ENCODE measurements around the gene POLR2M.

Gene POLR2M

GRCh38 chr15:57675481-57676181, 30.9 kb upstream of the POLR2M start:
- no peaks in the 10 kb centered on the region for H3K27me3 ChIP-seq (ENCODE audit: control insufficient read depth in 2 of 2, insufficient read depth in 2 of 2, low read length in 2 of 2)

GRCh38 chr15:57676585-57676984, 29.9 kb upstream of the POLR2M start:
- Histone ChIP-seq H3K27me3 (ENCODE audit: control insufficient read depth in 2 of 2, insufficient read depth in 2 of 2, low read length in 2 of 2) (no peaks in the 10 kb centered on the region), H3K4me3 (ENCODE audit: low read length in 2 of 2) (no peak overlapping the region), H3K4me1 (ENCODE audit: control insufficient read depth in 2 of 2, insufficient read depth in 2 of 2, low read length in 2 of 2) (no peaks in the 10 kb centered on the region)

More at GRCh38 chr15:57675481-57676181, 30.9 kb upstream of the POLR2M start:
- H3K36me3 ChIP-seq (ENCODE audit: control insufficient read depth in 2 of 2, insufficient read depth in 2 of 2, low read length in 2 of 2) = peaks cover 0 to 3% of the 10 kb centered on the region in 2 donors
- no peak overlapping the region for H3K4me3 ChIP-seq (ENCODE audit: low read length in 2 of 2)
- no peaks in the 10 kb centered on the region for H3K4me1 ChIP-seq (ENCODE audit: control insufficient read depth in 2 of 2, insufficient read depth in 2 of 2, low read length in 2 of 2)
- H3K9me3 ChIP-seq (ENCODE audit: control insufficient read depth in 2 of 2, low read length in 2 of 2) = no peaks in the 10 kb centered on the region
- H3K9ac ChIP-seq (ENCODE audit: low read depth in 1 of 2, low read length in 2 of 2) = no peak overlapping the region
- H3K27ac ChIP-seq (ENCODE audit: low read depth in 2 of 2, low read length in 2 of 2) = no peak overlapping the region

GRCh38 chr15:57677204-57677603, 29.3 kb upstream of the POLR2M start:
- Histone ChIP-seq H3K4me3 (ENCODE audit: low read length in 2 of 2) (no peak overlapping the region), H3K27me3 (ENCODE audit: control insufficient read depth in 2 of 2, insufficient read depth in 2 of 2, low read length in 2 of 2) (no peaks in the 10 kb centered on the region), H3K9me3 (ENCODE audit: control insufficient read depth in 2 of 2, low read length in 2 of 2) (no peaks in the 10 kb centered on the region), H3K4me1 (ENCODE audit: control insufficient read depth in 2 of 2, insufficient read depth in 2 of 2, low read length in 2 of 2) (no peaks in the 10 kb centered on the region), H3K36me3 (ENCODE audit: control insufficient read depth in 2 of 2, insufficient read depth in 2 of 2, low read length in 2 of 2) (peaks cover 0 to 3% of the 10 kb centered on the region in 2 donors), H3K9ac (ENCODE audit: low read depth in 1 of 2, low read length in 2 of 2) (no peak overlapping the region), H3K27ac (ENCODE audit: low read depth in 2 of 2, low read length in 2 of 2) (no peak overlapping the region)

More at GRCh38 chr15:57676585-57676984, 29.9 kb upstream of the POLR2M start:
- no peaks in the 10 kb centered on the region for H3K9me3 ChIP-seq (ENCODE audit: control insufficient read depth in 2 of 2, low read length in 2 of 2)
- H3K36me3 ChIP-seq (ENCODE audit: control insufficient read depth in 2 of 2, insufficient read depth in 2 of 2, low read length in 2 of 2) = peaks cover 0 to 3% of the 10 kb centered on the region in 2 donors
- H3K27ac ChIP-seq (ENCODE audit: low read depth in 2 of 2, low read length in 2 of 2) = no peak overlapping the region
- no peak overlapping the region for H3K9ac ChIP-seq (ENCODE audit: low read depth in 1 of 2, low read length in 2 of 2)

- Histone ChIP-seq H3K9me3 (ENCODE audit: control insufficient read depth in 2 of 2, low read length in 2 of 2) (no peaks in the 10 kb centered on the region), H3K4me3 (ENCODE audit: low read length in 2 of 2) (no peak overlapping the region), H3K27ac (ENCODE audit: low read depth in 2 of 2, low read length in 2 of 2) (no peak overlapping the region), H3K27me3 (ENCODE audit: control insufficient read depth in 2 of 2, insufficient read depth in 2 of 2, low read length in 2 of 2) (no peaks in the 10 kb centered on the region), H3K36me3 (ENCODE audit: control insufficient read depth in 2 of 2, insufficient read depth in 2 of 2, low read length in 2 of 2) (peaks cover 0 to 6% of the 10 kb centered on the region in 2 donors), H3K4me1 (ENCODE audit: control insufficient read depth in 2 of 2, insufficient read depth in 2 of 2, low read length in 2 of 2) (no peaks in the 10 kb centered on the region), H3K9ac (ENCODE audit: low read depth in 1 of 2, low read length in 2 of 2) (no peak overlapping the region)
Observed at GRCh38 chr15:57680021-57680420, 26.5 kb upstream of the POLR2M start.

- H3K27ac ChIP-seq (ENCODE audit: low read depth in 2 of 2, low read length in 2 of 2) = no peak overlapping the region
- H3K4me1 ChIP-seq (ENCODE audit: control insufficient read depth in 2 of 2, insufficient read depth in 2 of 2, low read length in 2 of 2) = no peaks in the 10 kb centered on the region
- H3K27me3 ChIP-seq (ENCODE audit: control insufficient read depth in 2 of 2, insufficient read depth in 2 of 2, low read length in 2 of 2) = no peaks in the 10 kb centered on the region
- H3K9ac ChIP-seq (ENCODE audit: low read depth in 1 of 2, low read length in 2 of 2) = no peak overlapping the region
- H3K9me3 ChIP-seq (ENCODE audit: control insufficient read depth in 2 of 2, low read length in 2 of 2) = no peaks in the 10 kb centered on the region
- H3K36me3 ChIP-seq (ENCODE audit: control insufficient read depth in 2 of 2, insufficient read depth in 2 of 2, low read length in 2 of 2) = peaks cover 0 to 3% of the 10 kb centered on the region in 2 donors
- H3K4me3 ChIP-seq (ENCODE audit: low read length in 2 of 2) = no peak overlapping the region
Observed at GRCh38 chr15:57681011-57681410, 25.5 kb upstream of the POLR2M start.

- Histone ChIP-seq H3K27me3 (ENCODE audit: control insufficient read depth in 2 of 2, insufficient read depth in 2 of 2, low read length in 2 of 2) (no peaks in the 10 kb centered on the region), H3K9ac (ENCODE audit: low read depth in 1 of 2, low read length in 2 of 2) (no peak overlapping the region), H3K4me1 (ENCODE audit: control insufficient read depth in 2 of 2, insufficient read depth in 2 of 2, low read length in 2 of 2) (no peaks in the 10 kb centered on the region), H3K9me3 (ENCODE audit: control insufficient read depth in 2 of 2, low read length in 2 of 2) (no peaks in the 10 kb centered on the region), H3K4me3 (ENCODE audit: low read length in 2 of 2) (no peak overlapping the region), H3K36me3 (ENCODE audit: control insufficient read depth in 2 of 2, insufficient read depth in 2 of 2, low read length in 2 of 2) (peaks cover 0 to 3% of the 10 kb centered on the region in 2 donors), H3K27ac (ENCODE audit: low read depth in 2 of 2, low read length in 2 of 2) (no peak overlapping the region)
Observed at GRCh38 chr15:57683481-57683880, 23.0 kb upstream of the POLR2M start.

- Histone ChIP-seq H3K27me3 (ENCODE audit: control insufficient read depth in 2 of 2, insufficient read depth in 2 of 2, low read length in 2 of 2) (no peaks in the 10 kb centered on the region), H3K4me1 (ENCODE audit: control insufficient read depth in 2 of 2, insufficient read depth in 2 of 2, low read length in 2 of 2) (no peaks in the 10 kb centered on the region), H3K27ac (ENCODE audit: low read depth in 2 of 2, low read length in 2 of 2) (no peak overlapping the region), H3K4me3 (ENCODE audit: low read length in 2 of 2) (no peak overlapping the region), H3K36me3 (ENCODE audit: control insufficient read depth in 2 of 2, insufficient read depth in 2 of 2, low read length in 2 of 2) (peaks cover 0 to 3% of the 10 kb centered on the region in 2 donors), H3K9me3 (ENCODE audit: control insufficient read depth in 2 of 2, low read length in 2 of 2) (no peaks in the 10 kb centered on the region), H3K9ac (ENCODE audit: low read depth in 1 of 2, low read length in 2 of 2) (no peak overlapping the region)
Observed at GRCh38 chr15:57684491-57685151, 21.9 kb upstream of the POLR2M start.

GRCh38 chr15:57685306-57686095, 21.0 kb upstream of the POLR2M start:
- Histone ChIP-seq H3K9ac (ENCODE audit: low read depth in 1 of 2, low read length in 2 of 2) (no peak overlapping the region), H3K9me3 (ENCODE audit: control insufficient read depth in 2 of 2, low read length in 2 of 2) (no peaks in the 10 kb centered on the region), H3K36me3 (ENCODE audit: control insufficient read depth in 2 of 2, insufficient read depth in 2 of 2, low read length in 2 of 2) (peaks cover 0 to 3% of the 10 kb centered on the region in 2 donors), H3K27me3 (ENCODE audit: control insufficient read depth in 2 of 2, insufficient read depth in 2 of 2, low read length in 2 of 2) (no peaks in the 10 kb centered on the region), H3K4me3 (ENCODE audit: low read length in 2 of 2) (no peak overlapping the region), H3K27ac (ENCODE audit: low read depth in 2 of 2, low read length in 2 of 2) (no peak overlapping the region), H3K4me1 (ENCODE audit: control insufficient read depth in 2 of 2, insufficient read depth in 2 of 2, low read length in 2 of 2) (no peaks in the 10 kb centered on the region)

- H3K27me3 ChIP-seq (ENCODE audit: control insufficient read depth in 2 of 2, insufficient read depth in 2 of 2, low read length in 2 of 2) = no peaks in the 10 kb centered on the region
- no peak overlapping the region for H3K9ac ChIP-seq (ENCODE audit: low read depth in 1 of 2, low read length in 2 of 2)
- H3K36me3 ChIP-seq (ENCODE audit: control insufficient read depth in 2 of 2, insufficient read depth in 2 of 2, low read length in 2 of 2) = peaks cover 0 to 3% of the 10 kb centered on the region in 2 donors
- H3K27ac ChIP-seq (ENCODE audit: low read depth in 2 of 2, low read length in 2 of 2) = no peak overlapping the region
- H3K9me3 ChIP-seq (ENCODE audit: control insufficient read depth in 2 of 2, low read length in 2 of 2) = no peaks in the 10 kb centered on the region
- H3K4me3 ChIP-seq (ENCODE audit: low read length in 2 of 2) = no peak overlapping the region
- H3K4me1 ChIP-seq (ENCODE audit: control insufficient read depth in 2 of 2, insufficient read depth in 2 of 2, low read length in 2 of 2) = no peaks in the 10 kb centered on the region
Observed at GRCh38 chr15:57686657-57687056, 19.9 kb upstream of the POLR2M start.
